GM18502 (cell line): Measurements from ENCODE around the gene GET4.

Experiments used
- ATAC-seq: cut with Tn5 transposase; IDR thresholded peaks from one replicate; pipeline ENCODE4 v1.9.1; 2021; ENCODE audit warnings: mild to moderate bottlenecking; ENCODE audit not compliant: unreplicated experiment, poor library complexity

The GET4 gene

DNA sequence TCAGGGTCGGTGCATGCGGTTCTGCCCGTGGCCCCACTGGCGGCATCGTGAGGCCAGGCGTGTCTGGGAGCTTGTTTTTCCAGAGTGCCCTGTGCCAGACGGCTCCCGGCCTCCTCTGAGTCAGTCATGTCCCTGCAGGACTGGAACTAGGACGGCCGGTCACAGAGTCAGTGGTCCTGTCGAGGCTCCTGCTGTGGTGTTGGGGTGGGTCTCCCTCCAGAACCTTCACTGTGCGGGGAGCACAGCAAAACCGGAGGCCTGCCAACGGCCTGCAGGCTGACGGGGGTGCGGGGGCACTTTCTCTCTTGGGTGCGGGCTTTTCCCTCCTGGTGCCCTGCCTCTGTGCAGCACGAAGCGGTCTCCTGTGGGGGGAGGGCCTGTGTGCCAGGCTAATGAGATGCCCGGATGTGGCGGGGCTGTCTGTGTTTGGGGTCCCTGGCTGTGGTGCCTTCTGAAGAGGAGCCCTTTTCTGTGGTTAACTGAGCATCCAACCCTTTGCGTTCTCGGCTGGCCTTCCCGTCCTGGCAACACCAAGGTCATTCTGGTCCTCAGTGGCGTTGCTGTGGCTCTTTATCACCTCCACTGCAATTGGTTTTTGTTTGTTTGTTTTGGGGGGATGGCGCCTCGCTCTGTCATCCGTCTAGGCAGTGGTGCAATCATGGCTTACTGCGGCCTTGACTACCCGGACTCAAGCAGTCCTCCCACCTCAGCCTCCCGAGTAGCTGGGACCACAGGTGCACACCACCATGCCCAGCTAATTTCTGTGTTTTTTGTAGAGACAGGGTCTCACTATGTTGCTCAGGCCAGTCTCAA lies 8.0 kb downstream of the GET4 start:
- ATAC-seq = no peak

- no peak for ATAC-seq
Observed at GRCh38 chr7:885261-885892, 9.0 kb downstream of the GET4 start.

DNA sequence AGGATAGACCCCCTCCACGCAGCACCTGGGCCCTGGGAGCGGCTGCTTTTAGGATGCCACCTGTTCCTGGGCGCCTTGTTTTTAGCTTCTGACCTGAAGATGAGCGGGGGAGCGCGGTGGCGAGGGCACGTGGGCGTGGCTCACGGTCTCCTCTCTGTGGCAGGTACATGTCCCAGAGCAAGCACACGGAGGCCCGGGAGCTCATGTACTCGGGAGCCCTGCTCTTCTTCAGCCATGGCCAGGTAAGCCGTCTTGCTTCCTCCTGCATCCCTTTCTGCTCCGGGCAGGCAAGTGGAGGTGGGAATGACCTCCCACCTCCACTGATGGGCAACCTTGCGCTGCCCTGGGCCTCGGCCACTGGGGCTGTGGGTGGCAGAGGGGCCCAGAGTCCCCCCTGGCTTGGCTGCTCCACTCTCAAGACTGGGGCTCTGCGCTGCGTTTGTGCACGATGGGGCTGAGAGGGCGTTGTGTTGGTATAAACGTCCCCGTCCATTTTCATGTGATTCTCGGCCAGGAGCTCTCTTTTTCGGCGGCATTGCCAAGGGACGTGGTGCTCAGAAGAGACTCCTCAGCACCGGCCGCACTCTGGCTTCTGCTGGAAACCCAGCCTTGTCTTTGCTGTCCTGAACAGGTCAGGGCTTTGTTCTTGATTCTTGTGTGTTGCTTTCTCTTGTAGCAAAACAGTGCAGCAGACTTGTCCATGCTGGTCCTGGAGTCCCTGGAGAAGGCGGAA lies 9.7 kb downstream of the GET4 start:
- ATAC-seq = no peak

- ATAC-seq = no peak
Observed at GRCh38 chr7:886626-887487, 10.5 kb downstream of the GET4 start.

DNA sequence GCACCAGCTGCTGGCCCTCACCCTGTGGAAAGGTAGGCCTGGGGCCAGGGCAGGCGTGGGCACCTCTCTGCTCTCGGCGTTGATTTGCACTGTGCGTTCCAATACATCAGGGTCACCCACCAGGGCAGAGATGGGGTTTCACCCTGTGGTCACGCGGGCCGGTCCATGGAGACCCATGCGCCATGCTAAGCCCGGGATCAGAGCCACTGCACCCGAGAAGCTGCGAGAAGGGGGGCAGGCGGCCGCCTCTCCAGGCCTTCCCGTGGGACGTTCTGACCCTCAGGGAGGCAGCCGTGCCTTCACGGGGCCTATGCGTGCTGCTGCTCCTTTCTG lies 11.1 kb downstream of the GET4 start:
- ATAC-seq = no peak

DNA sequence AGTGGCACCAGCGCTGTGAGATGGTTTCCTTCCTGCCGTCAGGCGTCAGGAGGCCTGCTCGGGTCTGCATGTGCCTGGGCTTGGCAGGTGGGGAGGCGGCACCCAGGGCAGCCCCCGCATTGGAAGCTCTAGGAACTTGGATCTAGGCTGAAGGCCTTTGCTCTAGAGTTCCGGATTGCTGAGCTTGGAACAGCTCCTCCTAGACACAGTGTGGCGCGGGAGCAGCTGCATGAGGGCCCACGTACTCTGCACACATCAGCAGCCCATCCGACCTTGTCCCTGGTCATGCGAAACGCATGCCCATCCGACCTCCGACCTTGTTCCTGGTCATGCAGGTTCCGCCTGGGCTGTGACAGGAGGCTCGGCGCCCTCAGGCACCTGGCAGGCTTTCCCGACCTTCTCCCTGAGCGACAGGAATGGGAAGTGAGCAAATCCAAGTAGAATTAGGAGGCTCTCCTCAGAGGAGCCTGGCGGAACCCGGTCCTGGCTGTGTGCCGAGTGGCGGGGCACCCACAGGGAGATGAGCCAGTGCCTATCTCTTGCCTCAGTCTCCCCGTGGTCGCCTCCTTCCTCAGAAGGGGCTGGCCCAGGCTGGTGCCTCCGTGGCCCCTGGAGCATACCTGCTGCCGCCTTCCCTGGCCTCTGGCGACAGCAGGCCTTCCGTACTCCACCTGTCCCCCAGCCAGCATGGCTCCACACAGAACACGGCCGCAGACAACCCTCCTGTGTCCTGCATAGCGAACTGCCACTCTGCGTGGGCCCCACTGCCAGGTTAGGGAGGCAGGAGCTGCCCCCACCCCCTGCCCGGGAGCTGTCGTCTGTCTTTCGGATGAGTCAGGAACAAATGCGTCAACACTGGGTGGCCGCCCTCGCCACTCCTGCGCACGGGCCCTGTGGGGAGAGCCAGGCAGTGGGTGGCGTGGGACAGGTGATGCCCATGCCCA lies 12.0 kb downstream of the GET4 start:
- no peak for ATAC-seq

- no peak for ATAC-seq
Observed at GRCh38 chr7:889025-889390, 12.7 kb downstream of the GET4 start.

GRCh38 chr7:889391-889790 lies 13.0 kb downstream of the GET4 start:
- ATAC-seq = no peak

- ATAC-seq = no peak
Observed at GRCh38 chr7:890868-891267, 14.5 kb downstream of the GET4 start.

GRCh38 chr7:891291-891690 lies 14.9 kb downstream of the GET4 start:
- no peak for ATAC-seq

- ATAC-seq = no peak
Observed at GRCh38 chr7:891805-892204, 15.5 kb downstream of the GET4 start.

GRCh38 chr7:892648-893593 lies 16.6 kb downstream of the GET4 start:
- ATAC-seq = no peak

GRCh38 chr7:893686-894085 lies 17.3 kb downstream of the GET4 start:
- no peak for ATAC-seq

DNA sequence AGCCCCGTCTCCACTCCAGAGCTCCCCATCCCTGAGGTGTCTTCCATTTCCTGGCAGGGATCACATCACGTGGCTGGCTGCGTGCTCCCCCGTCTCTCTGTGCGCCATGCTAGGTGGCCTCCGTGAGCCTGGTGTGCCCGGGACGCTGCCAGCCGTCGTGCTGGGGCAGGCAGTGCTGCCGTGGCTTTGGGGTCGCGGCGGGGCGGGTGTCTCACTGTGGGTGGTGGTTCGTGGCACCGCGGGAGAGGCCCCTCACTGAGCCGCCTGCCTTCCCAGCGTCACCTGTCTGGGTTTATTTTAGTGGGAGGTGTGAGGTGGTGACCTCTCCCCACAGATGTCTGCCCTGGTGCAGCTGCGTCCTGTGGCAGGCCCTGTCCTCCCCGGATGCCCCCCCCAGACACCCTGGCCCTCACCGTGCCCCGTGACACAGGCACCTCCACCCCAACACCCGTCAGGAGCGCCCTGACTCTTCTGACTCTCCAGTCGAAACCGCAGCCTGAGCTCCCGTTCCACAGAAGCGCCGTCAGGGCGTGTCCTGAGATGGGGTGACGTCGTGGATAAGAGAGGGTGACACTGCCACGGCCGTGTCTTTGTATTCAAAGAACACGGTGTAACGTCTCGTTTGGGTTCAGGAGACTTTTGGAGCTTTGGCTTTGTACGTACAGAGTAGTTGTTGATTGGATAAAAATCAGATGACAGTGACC lies 18.0 kb downstream of the GET4 start:
- ATAC-seq = no peak

DNA sequence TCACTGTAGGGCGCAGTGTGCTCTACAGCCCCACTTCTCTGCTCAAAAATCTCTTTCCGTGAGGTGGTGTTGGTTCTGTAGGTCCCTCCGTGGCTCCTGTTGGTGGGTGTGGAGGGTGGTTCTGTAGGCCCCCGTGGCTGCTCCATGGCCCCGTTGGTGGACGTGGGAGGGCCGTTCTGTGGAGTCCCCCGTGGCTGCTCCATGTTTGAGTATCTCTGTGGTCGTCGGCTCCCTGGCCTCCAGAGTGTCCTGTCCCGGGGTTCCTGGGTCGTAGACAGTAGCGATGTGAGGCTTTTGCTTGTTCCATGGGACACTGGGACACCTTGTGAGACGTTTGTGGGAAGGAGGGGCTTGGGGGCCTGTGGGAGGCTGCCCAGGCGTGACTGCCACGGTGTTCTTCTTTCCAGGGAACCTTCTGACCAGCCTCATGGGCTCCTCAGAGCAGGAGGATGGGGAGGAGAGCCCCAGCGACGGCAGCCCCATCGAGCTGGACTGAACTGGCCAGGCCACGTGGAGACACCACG lies 18.6 kb downstream of the GET4 start:
- no peak for ATAC-seq

DNA sequence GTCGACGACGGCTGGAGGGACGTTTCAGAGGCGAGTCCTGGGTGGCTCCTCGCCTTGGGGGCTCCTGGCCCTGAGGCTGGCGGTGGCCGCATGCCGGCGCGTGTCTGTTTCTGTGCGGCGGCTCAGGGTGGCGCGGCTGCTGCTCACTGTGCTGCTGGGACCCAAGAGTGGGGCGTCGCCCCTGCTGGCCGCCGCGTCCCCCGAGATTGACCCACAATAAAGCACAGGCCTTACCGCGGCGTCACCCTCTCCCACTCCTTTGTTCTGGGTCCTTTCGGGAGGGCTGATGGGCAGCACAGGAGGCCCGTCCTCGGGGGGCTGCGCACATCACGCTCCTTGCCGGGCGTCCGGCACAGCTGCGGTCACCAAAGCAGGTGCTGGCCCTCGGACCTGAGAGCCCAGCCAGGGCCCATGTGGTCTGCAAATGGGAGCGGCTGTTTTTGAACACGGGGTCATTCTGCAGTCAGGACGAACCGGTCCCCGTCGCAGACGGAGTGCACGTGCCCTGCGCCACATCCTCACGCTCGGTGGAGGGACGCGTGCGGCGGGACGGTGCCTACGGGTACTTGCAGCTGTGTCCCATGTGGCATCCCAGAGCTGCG lies 19.2 kb downstream of the GET4 start:
- no peak for ATAC-seq

DNA sequence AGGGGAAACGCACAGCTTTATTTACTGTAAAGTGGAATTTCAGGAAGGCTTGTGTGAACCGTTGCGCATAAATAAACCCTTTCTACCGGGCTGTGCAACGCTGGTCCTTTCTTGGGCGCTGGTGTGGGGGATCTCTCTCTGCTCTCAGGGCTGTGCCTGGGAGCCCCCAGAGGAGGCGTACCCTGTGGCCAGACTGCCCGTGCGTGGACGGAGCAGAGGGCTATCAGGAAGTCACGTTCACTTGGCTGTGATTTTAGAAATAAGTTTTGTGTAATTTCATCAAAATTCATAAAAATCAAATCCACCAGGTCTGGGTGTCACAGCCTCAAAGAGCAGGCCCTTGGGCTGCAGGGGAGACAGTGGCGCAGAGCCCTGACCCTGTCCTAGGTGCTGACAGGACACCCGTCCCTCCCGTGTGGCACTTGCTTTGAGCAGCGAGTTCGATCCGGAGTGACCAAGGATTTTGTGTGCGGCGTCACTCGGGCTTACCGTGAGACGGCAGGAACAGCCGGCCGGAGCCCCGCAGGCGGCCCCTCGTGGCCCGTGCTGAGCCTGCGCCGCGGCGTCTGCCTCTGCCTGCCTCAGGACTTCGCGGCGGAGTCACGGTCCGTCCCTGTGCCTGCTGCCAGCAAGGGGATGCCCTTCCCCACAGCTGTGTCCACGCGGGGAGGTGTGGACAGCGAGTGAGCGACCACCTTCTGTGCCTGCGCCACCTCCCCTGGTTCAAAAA lies 20.2 kb downstream of the GET4 start:
- no peak for ATAC-seq
